SU-DHL-6 (cell line): Measurements from ENCODE around the gene NUDT3.

ENCODE experiments used
- CTCF ChIP-seq: fragments of 200-600 bp; sonication (generic); IDR thresholded peaks from one replicate; pipeline ENCODE4 v1.5.1; 2017; ENCODE audit warnings: antibody characterized with exemption, mild to moderate bottlenecking, low read length, moderate library complexity; ENCODE audit not compliant: insufficient read depth, poor library complexity, severe bottlenecking
- EZH2phosphoT487 ChIP-seq: fragments of 200-600 bp; sonication (generic), shearing (Covaris generic); conservative IDR thresholded peaks from 2 replicates; pipeline ENCODE4 v1.6.1; 2018; ENCODE audit warnings: mild to moderate bottlenecking, antibody characterized with exemption, low read length, moderate library complexity, mixed read lengths

- no peak for TF ChIP-seq CTCF
- no peak for TF ChIP-seq EZH2phosphoT487
Measured at GRCh38 chr6:34321821-34322220, 70.6 kb downstream of the NUDT3 start.
